Activated CD8-positive, alpha-beta T cell treated with anti-CD3 and anti-CD28 coated beads for 36 hours (primary cell): ENCODE results near the gene AGBL3. TPM values are rescaled to one million over a fixed set of nuclear protein-coding genes. Genes with fewer than 3 reads are reported as not detected.

Source experiments
- ATAC-seq: fragments of 200-7000 bp; cut with Tn5 transposase; one replicate; pipeline ENCODE4 v1.10.0; 2021; ENCODE audit warnings: mild to moderate bottlenecking, moderate library complexity
- CTCF ChIA-PET: fragments of 350-600 bp; sonication (Branson Sonifier 250); formaldehyde crosslinking; loops from one replicate; lab custom pipeline; 2021; ENCODE audit warnings: antibody characterized with exemption; lab: Charles Lee
- POLR2A ChIA-PET: fragments of 350-600 bp; sonication (Branson Sonifier 250); formaldehyde crosslinking; loops from one replicate; lab custom pipeline; 2021; ENCODE audit warnings: antibody characterized with exemption; lab: Charles Lee
- DNase-seq: peaks from one replicate; pipeline ENCODE4 v3.0.0-alpha.2; 2020
- H3K27ac Mint-ChIP-seq: one replicate; pipeline ENCODE4 v1.8.0; 2021; ENCODE audit warnings: mild to moderate bottlenecking, mixed read lengths
- H3K27me3 Mint-ChIP-seq: one replicate; pipeline ENCODE4 v1.8.0; 2021; ENCODE audit warnings: mixed read lengths
- H3K36me3 Mint-ChIP-seq: one replicate; pipeline ENCODE4 v1.8.0; 2021; ENCODE audit warnings: low read depth, mixed read lengths
- H3K4me1 Mint-ChIP-seq: one replicate; pipeline ENCODE4 v1.8.0; 2021; ENCODE audit warnings: low read depth, mixed read lengths
- H3K4me3 Mint-ChIP-seq: one replicate; pipeline ENCODE4 v1.8.0; 2021; ENCODE audit warnings: mild to moderate bottlenecking, moderate library complexity, mixed read lengths
- H3K9me3 Mint-ChIP-seq: one replicate; pipeline ENCODE4 v1.8.0; 2021; ENCODE audit warnings: mixed read lengths
- intact Hi-C: fragments of 100-400 bp; cut with micrococcal nuclease; formaldehyde crosslinking; loops from one replicate; pipeline ENCODE4 v1.10.0; 2022
- total RNA-seq, 2 experiments: library from RNA; stranded (reverse); gene quantifications; one replicate each; pipeline ENCODE4 v1.2.3, GENCODE V29; 2021
- TF ChIP-seq, protein P1 (sequence below): fragments of 200-600 bp; IDR thresholded peaks from one replicate; pipeline ENCODE4 v1.8.0; 2022; ENCODE audit warnings: antibody characterized with exemption, mild to moderate bottlenecking

AGBL3 gene
- total RNA-seq, 2 experiments from 2014 or later: 2.7 to 2.9 TPM

DNA sequence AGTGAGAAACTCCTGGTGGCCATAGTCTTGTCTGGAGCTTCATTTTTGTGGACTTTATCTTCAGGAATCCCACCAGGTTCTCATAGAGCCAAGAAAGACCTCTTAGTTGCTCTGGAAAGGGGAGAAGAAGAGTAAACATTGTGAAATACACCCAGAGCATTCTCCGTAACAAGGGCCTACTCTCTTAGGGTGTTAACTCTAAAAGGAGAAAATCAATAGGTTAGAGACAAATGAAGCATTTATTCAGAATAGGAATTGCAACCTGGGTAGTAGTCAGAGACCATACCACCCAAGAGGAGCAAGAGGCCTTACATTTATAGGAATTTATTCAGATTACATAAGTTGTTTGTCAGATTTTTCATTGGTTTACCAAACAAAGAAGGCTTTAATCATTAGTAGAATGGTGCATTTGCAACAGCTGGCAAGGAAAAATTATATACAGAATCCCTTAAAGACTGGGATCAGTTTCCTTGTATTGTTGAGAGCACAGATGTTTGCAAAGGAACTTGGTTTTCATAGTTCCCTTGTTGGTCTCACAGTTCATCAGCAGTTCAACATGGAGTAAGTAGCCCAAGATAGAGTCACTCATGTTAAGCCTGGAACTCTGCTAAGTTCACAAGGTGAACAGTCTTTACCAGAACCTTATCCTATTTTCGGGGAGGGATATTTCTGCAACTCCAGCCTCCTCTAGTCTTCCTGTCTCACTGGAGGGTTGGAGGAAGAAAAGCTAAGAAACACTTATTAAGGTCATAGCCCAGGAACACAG, 108.3 kb downstream of the AGBL3 start:
- intact Hi-C loops: no loop called here
- Mint-ChIP-seq H3K36me3 (peaks cover 10% of the 10 kb centered on the region), H3K4me3 (no peak overlapping the region), H3K27ac (no peak overlapping the region), H3K27me3 (no peaks in the 10 kb centered on the region), H3K4me1 (no peaks in the 10 kb centered on the region), H3K9me3 (no peaks in the 10 kb centered on the region)
- POLR2A ChIA-PET: no interaction called here
- ATAC-seq: no peak
- no peak for DNase-seq
- TF ChIP-seq, protein P1, sequence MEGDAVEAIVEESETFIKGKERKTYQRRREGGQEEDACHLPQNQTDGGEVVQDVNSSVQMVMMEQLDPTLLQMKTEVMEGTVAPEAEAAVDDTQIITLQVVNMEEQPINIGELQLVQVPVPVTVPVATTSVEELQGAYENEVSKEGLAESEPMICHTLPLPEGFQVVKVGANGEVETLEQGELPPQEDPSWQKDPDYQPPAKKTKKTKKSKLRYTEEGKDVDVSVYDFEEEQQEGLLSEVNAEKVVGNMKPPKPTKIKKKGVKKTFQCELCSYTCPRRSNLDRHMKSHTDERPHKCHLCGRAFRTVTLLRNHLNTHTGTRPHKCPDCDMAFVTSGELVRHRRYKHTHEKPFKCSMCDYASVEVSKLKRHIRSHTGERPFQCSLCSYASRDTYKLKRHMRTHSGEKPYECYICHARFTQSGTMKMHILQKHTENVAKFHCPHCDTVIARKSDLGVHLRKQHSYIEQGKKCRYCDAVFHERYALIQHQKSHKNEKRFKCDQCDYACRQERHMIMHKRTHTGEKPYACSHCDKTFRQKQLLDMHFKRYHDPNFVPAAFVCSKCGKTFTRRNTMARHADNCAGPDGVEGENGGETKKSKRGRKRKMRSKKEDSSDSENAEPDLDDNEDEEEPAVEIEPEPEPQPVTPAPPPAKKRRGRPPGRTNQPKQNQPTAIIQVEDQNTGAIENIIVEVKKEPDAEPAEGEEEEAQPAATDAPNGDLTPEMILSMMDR: no peak
- CTCF ChIA-PET: interaction anchor here (0.6 kb wide), 1 partner anchor 102 kb away, joined by 4 read pairs; no protein-coding TSS in a partner anchor

DNA sequence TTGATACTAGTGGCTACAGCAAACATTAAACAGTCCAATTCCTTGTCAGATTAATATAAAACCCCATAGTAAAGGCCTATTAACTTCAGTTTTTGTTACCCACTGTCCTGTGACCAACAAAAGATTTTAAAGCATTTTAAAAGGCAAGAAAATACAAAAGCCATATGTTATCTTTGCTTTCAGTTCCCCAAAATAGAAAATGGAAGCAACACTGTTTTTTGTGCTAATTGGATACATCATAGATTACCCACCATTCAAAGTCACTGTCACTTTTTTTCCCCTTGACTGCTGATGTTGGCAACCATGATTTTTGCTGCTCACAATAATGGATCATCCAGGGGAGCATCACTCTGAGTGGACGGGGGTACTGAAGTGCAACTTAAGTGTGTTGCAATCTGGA, 109.1 kb downstream of the AGBL3 start:
- TF ChIP-seq, protein P1: no peak
- Mint-ChIP-seq H3K4me1 (no peaks in the 10 kb centered on the region), H3K4me3 (no peak overlapping the region), H3K27me3 (no peaks in the 10 kb centered on the region), H3K27ac (no peak overlapping the region), H3K36me3 (peaks cover 10% of the 10 kb centered on the region), H3K9me3 (no peaks in the 10 kb centered on the region)
- ChIA-PET CTCF (no interaction called here), POLR2A (no interaction called here)
- DNase-seq: no peak
- no peak for ATAC-seq
- intact Hi-C loops: no loop called here

DNA sequence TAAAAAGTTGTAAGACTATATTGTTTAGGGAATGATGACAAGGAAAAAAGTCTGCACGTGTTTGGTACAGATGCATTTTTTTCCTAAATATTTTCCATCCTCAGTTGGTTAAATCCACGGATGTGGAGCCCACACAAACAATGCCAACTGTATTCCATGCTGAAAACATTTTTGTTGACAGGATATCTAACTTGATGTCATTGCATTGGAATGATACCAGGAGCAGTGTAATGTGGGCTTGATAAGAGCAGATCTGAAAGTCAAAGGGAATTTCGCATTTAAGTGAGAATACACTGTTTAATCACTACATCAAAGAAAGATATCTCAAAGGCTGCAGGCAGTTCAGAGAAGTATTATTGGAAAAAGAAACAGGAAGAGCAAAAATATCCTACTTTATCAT, 112.1 kb downstream of the AGBL3 start:
- Mint-ChIP-seq H3K27me3 (no peaks in the 10 kb centered on the region), H3K27ac (no peak overlapping the region), H3K36me3 (peaks cover 3% of the 10 kb centered on the region), H3K9me3 (no peaks in the 10 kb centered on the region), H3K4me3 (no peak overlapping the region), H3K4me1 (peaks cover 2% of the 10 kb centered on the region)
- CTCF ChIA-PET: no interaction called here
- no peak for DNase-seq
- TF ChIP-seq, protein P1: no peak
- intact Hi-C loops: no loop called here
- ATAC-seq: no peak
- POLR2A ChIA-PET: no interaction called here

DNA sequence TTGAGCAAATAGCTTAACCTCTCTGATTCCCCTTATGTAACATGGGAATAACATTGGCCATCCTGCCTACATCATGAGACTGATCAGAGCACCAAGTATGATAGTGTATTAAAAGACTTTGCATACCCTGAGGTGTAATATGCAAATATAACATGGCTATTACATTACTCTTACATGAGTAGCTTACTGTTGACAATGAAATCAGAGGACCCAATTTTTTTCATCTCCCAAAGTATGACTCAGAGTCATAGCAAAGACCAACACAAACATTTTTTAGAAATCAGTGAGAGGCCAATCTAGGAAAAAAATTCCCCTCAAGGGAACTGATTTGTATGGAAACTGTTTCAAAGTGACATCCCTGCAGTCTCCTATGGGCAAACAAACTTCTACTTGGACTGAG, 114.5 kb downstream of the AGBL3 start:
- CTCF ChIA-PET: no interaction called here
- H3K36me3 Mint-ChIP-seq: no peaks in the 10 kb centered on the region

DNA sequence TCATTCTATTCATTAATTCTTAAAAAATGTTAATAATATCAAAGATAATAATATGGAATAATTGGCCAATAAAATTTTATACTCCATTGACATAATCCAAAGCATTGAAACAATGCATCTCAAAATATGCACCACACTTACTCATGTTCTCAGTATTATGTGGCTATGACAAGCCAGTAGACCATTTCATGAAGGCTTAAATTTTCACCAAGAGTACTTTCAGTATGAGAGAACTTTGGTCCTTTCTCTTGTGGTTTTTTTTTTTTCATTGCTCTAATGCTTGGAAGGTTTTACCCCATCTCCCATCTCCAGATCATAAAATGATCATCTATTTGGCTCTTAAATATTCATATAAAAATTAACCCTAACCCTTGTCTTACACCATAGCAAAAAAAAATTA, 116.1 kb downstream of the AGBL3 start:
- ATAC-seq: peak; percentile 60
- CTCF ChIA-PET: no interaction called here

More for the DNA sequence above, 114.5 kb downstream of the AGBL3 start:
- Mint-ChIP-seq H3K27me3 (no peaks in the 10 kb centered on the region), H3K9me3 (peaks cover 3% of the 10 kb centered on the region), H3K27ac (no peak overlapping the region), H3K4me3 (no peak overlapping the region), H3K4me1 (peaks cover 2% of the 10 kb centered on the region)
- DNase-seq (no peak), ATAC-seq (no peak)
- intact Hi-C loops: no loop called here
- POLR2A ChIA-PET: interaction anchor here (0.5 kb wide), 1 partner anchor 33 kb away, joined by 3 read pairs; no protein-coding TSS in a partner anchor
- TF ChIP-seq, protein P1: no peak

More for the DNA sequence above, 116.1 kb downstream of the AGBL3 start:
- TF ChIP-seq, protein P1: no peak
- DNase-seq: no peak
- no peak overlapping the region for H3K4me3 Mint-ChIP-seq
- POLR2A ChIA-PET: no interaction called here
- no peaks in the 10 kb centered on the region for H3K36me3 Mint-ChIP-seq
- intact Hi-C loops: no loop called here
- H3K27ac Mint-ChIP-seq: no peak overlapping the region
- peaks cover 2% of the 10 kb centered on the region for H3K4me1 Mint-ChIP-seq
- peaks cover 5% of the 10 kb centered on the region for H3K9me3 Mint-ChIP-seq
- no peaks in the 10 kb centered on the region for H3K27me3 Mint-ChIP-seq
